Fibroblast of skin of scalp (primary cell): ENCODE measurements around the gene NR2C2AP.
"Not testable (repeated sequence)": the region's sequence is repeated elsewhere in the genome, so short reads cannot be mapped to it uniquely, and the experiment has no call there.

Experiments used
- DNase-seq: peaks from one replicate; pipeline ENCODE4 v3.0.0-alpha.2; 2013

The NR2C2AP gene

GRCh38 chr19:19179548-19180441 is 23.4 kb downstream of the NR2C2AP start:
- no peak for DNase-seq

- DNase-seq = no peak
Observed at GRCh38 chr19:19176950-19177349, 26.3 kb downstream of the NR2C2AP start.

- not testable (repeated sequence) for DNase-seq
Observed at GRCh38 chr19:19173243-19173642, 30.0 kb downstream of the NR2C2AP start.

- DNase-seq = peak; percentile 62
Observed at GRCh38 chr19:19171821-19172532, 31.2 kb downstream of the NR2C2AP start.

GRCh38 chr19:19170873-19171672 is 32.1 kb downstream of the NR2C2AP start:
- no peak for DNase-seq

- peak; percentile 45 for DNase-seq
Observed at GRCh38 chr19:19170053-19170872, 33.0 kb downstream of the NR2C2AP start, which contains the start of gene MEF2B. TSS of gene MEF2B (minus strand) at chr19:19170263. CDS start at chr19:19150735, 19,528 bp downstream.

GRCh38 chr19:19169236-19170052 is 33.8 kb downstream of the NR2C2AP start:
- no peak for DNase-seq

- DNase-seq = no peak
Observed at GRCh38 chr19:19167612-19168011, 35.6 kb downstream of the NR2C2AP start.

- no peak for DNase-seq
Observed at GRCh38 chr19:19165396-19165795, 37.8 kb downstream of the NR2C2AP start.

GRCh38 chr19:19162495-19162894 is 40.7 kb downstream of the NR2C2AP start:
- no peak for DNase-seq

- DNase-seq = no peak
Observed at GRCh38 chr19:19160461-19161035, 42.7 kb downstream of the NR2C2AP start.

- DNase-seq = no peak
Observed at GRCh38 chr19:19159534-19159933, 43.7 kb downstream of the NR2C2AP start.

- no peak for DNase-seq
Observed at GRCh38 chr19:19157808-19158207, 45.4 kb downstream of the NR2C2AP start.

GRCh38 chr19:19155495-19156219 is 47.6 kb downstream of the NR2C2AP start:
- DNase-seq = no peak

GRCh38 chr19:19154768-19155494 is 48.3 kb downstream of the NR2C2AP start:
- DNase-seq = no peak

GRCh38 chr19:19152668-19153384 is 50.4 kb downstream of the NR2C2AP start:
- DNase-seq = no peak

- no peak for DNase-seq
Observed at GRCh38 chr19:19151418-19151817, 51.8 kb downstream of the NR2C2AP start.
